Measurements from ENCODE around the gene ATF4.

Gene ATF4, protein sequence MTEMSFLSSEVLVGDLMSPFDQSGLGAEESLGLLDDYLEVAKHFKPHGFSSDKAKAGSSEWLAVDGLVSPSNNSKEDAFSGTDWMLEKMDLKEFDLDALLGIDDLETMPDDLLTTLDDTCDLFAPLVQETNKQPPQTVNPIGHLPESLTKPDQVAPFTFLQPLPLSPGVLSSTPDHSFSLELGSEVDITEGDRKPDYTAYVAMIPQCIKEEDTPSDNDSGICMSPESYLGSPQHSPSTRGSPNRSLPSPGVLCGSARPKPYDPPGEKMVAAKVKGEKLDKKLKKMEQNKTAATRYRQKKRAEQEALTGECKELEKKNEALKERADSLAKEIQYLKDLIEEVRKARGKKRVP

DNA sequence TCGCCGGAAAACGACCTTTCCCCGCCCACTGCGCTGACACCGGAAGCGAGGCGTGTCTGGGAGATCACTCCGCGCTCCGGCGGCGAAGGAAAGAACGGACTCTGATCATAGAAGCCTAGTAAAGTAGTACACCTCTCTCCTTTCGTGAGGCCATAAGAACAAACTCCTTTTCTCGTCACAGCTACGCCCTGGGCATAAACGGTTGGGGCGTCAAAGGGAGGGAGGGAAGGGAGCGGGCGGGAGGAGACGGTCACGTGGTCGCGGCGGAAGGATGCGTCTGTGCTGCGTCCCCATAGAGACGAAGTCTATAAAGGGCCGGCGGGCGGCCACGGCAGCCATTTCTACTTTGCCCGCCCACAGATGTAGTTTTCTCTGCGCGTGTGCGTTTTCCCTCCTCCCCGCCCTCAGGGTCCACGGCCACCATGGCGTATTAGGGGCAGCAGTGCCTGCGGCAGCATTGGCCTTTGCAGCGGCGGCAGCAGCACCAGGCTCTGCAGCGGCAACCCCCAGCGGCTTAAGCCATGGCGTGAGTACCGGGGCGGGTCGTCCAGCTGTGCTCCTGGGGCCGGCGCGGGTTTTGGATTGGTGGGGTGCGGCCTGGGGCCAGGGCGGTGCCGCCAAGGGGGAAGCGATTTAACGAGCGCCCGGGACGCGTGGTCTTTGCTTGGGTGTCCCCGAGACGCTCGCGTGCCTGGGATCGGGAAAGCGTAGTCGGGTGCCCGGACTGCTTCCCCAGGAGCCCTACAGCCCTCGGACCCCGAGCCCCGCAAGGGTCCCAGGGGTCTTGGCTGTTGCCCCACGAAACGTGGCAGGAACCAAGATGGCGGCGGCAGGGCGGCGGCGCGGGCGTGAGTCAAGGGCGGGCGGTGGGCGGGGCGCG, at the start of gene ATF4:
Gene ATF4, plus strand, starts transcription at position 337 of the 880 bp plus-strand sequence. CDS start 884 bp downstream, outside the sequence.
- peak; percentile 89 to 90 for DNase-seq (ENCODE audit: low read depth in 2 of 2)

- no peak for DNase-seq (ENCODE audit: low read depth in 2 of 2)
Measured at GRCh38 chr22:39471381-39472141, 48.8 kb upstream of the ATF4 start.

GRCh38 chr22:39472570-39473556, 47.5 kb upstream of the ATF4 start:
- DNase-seq (ENCODE audit: low read depth in 2 of 2), result no peak

GRCh38 chr22:39473851-39474250, 46.5 kb upstream of the ATF4 start:
- no peak for DNase-seq (ENCODE audit: low read depth in 2 of 2)

DNA sequence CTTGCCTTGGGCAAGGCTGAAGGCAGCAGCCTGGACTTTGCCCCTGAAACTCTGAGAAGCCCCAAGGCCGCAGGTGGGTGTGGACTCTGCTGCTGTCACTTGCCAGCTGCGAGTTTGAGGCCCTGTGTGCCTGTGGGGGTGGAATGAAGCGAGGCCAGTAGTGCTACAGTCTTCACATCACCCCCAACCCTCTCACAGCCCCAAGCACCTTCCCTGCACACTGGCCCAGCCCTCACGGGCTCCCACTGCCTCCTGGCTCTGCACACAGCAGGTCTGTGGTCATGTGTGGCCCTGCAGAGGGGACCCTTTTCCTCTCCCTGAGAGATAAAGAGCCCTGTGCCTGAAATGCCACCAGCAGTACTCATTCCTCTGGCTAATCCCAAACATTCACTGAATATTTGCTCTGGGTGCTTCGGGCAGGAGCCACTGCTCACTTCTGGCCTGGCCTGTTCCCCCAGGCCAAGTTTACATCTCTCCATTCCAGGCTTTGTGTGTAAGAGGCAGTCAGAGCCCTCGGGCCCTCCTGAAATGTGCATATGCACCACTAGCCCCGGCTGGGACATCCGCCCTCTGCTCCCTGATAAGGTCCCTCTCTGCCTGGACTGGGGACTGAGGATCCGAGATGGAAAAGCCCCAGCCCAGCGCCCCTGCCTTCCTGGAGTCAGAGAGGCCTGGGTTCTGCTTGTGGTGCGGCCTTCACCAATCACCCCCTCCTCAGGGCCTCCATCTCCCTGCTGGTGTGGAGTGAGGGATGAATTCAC, 45.8 kb upstream of the ATF4 start:
- no peak for DNase-seq (ENCODE audit: low read depth in 2 of 2)

GRCh38 chr22:39475337-39475736, 45.0 kb upstream of the ATF4 start:
- no peak for DNase-seq (ENCODE audit: low read depth in 2 of 2)

DNA sequence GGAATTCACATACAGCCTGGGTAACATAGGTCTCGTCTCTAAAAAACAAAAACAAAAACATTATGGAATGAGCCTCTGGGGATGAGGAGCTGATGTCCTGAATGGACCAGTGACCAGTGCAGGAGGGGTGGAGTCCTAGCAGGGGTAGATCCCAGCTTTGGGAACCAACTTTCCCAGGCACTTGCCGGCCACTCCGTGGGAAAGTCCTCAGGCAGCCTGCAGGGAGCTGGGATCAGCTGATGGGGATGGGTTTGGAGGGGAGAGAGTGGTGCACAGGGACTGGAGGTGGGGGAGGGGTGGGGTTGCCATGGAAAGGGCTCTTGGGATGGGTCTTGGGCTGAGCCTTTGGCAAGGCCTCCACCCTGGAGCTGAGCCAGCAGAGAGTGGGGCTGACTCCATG, 44.5 kb upstream of the ATF4 start:
- DNase-seq (ENCODE audit: low read depth in 2 of 2), result no peak

DNA sequence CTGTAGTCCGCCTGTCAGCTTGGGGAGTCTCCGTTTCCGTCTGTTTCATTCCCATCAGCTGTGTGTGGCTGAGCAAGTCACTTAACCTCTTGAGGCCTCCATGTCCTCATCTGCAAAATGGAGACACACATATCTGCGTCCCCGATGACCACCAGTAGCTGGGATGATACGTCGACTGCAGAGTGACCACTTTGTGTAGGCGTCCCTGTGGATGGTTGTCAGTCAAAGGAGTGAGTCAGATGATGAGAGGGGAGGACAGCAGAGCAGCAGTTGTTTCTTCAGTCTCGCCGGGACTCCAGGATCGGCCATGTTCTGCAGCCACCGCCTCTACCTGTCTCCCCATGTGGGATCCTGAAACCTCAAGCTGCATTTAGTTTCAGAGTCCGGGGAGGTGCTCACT, 43.7 kb upstream of the ATF4 start:
- no peak for DNase-seq (ENCODE audit: low read depth in 2 of 2)

- DNase-seq (ENCODE audit: low read depth in 2 of 2), result no peak
Measured at GRCh38 chr22:39477542-39477941, 42.8 kb upstream of the ATF4 start.

DNA sequence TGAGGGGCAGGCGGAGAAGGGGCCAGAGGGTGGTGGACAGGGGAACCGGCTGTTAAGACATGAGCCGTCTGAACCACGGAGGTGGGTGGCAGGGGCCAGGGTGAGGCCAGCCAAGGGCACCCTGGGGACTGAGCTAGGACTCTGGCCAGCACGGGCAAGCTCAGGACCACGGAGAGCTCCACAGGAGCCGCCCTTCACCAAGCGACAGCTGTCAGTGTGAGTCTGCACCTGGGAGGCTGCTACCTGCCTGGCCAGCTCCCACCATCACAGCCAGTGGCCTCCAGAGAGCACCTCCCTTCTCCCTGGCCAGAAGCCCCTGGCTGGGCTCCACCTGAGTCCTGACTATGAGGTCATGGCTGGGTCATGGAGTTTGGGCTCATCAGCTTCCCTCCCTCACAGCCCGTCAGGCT, 41.9 kb upstream of the ATF4 start:
- no peak for DNase-seq (ENCODE audit: low read depth in 2 of 2)

DNA sequence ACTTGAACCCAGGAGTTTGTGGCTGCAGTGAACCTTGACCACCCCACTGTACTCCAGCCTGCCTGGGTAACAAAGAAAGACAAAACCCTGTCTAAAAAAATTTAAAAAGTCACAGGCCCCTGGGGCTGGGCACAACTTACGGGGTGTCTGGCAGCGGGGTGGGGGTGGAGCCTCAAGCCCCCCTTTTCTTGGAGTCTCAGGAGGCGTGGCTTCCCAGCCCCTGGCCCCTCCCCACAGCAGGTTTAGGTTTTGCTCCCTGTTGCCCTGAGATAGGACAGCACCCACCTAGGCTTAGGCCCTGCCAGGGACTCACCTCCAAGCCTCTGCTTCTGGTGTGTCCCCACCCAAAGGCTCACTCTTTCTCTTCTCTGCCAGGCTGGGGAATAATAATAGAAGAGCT, 41.1 kb upstream of the ATF4 start:
- DNase-seq (ENCODE audit: low read depth in 2 of 2), result no peak

DNA sequence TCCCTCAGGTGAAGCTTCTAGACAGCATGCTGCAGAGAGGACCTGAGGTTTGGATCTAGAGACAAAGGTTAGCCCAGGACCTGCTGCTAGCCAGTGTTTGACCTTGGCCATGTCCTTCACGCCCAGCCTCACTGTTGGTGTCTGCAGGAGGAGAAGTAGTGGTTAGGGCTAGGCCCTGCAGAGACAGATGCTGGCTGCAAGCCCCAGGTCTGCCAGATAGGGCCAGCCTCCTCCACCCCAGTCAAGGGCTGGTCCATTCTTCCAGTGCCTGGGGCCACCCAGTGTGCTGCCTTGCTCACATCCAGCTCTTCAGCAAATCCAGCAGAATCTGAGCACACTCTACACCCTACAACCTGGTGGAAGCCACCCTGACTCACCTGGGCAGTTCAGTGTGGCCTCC, 39.8 kb upstream of the ATF4 start:
- no peak for DNase-seq (ENCODE audit: low read depth in 2 of 2)

- no peak for DNase-seq (ENCODE audit: low read depth in 2 of 2)
Measured at GRCh38 chr22:39481054-39481453, 39.3 kb upstream of the ATF4 start.

DNA sequence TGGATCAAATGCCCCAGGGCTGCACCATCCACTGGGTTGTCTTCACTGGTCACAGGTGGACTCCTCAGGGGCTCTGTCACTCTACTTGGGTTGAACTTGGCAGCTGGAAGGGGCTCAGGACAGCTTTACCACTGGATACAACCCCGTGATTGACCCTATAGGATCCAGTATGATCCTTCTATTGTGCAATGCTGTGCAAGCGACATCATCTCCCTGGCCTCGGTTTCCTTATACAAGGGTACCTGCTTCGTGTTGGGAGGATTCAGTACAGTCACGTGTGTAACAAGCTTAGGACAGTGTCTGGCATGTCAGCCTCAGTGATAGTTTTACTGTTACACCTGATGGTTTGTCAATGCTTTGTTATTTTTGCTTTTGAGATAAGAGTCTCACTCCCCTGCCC, 38.8 kb upstream of the ATF4 start:
- no peak for DNase-seq (ENCODE audit: low read depth in 2 of 2)

DNA sequence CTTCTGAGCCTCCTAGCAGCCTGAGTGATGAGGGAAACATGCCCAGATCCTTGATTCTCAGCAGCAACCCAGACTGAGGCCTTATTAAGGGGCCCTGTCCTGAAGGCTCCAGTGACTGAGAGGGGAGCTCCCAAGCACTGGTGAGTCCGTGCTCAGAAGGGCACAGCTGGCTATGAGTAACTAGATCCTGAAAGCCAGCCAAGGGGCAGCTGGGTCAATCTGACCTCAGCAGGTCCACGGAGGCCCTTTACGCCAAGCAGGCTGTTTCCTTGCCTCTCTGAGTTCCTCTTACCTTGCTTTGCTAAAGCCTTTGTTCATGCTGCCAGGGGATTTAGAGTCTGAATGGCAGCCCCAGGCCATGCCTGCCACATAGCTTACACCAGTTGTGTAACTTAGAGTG, 37.6 kb upstream of the ATF4 start:
- no peak for DNase-seq (ENCODE audit: low read depth in 2 of 2)

DNA sequence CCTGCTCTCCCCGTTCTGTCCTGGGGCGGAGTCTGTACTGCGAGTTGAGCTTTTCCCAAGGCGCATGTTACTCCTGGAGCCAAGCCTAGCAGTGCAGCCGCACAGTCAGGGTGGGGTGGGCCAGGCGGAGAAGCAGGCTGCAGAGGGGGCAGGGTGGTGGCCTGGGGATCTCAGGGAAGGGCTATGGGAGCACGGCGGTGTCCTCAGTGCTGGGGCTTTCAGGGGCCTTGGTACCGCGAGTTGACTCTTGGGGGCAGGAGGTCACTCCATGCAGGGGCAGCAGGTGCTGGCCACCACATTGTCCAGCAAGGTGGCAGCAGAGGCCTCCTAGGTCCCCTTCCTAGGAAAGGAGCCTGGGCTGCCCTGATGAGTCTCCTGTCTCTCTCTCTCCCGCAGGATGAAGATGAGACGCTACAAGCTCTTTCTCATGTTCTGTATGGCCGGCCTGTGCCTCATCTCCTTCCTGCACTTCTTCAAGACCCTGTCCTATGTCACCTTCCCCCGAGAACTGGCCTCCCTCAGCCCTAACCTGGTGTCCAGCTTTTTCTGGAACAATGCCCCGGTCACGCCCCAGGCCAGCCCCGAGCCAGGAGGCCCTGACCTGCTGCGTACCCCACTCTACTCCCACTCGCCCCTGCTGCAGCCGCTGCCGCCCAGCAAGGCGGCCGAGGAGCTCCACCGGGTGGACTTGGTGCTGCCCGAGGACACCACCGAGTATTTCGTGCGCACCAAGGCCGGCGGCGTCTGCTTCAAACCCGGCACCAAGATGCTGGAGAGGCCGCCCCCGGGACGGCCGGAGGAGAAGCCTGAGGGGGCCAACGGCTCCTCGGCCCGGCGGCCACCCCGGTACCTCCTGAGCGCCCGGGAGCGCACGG, 33.2 kb upstream of the ATF4 start:
- DNase-seq (ENCODE audit: low read depth in 2 of 2), result no peak

DNA sequence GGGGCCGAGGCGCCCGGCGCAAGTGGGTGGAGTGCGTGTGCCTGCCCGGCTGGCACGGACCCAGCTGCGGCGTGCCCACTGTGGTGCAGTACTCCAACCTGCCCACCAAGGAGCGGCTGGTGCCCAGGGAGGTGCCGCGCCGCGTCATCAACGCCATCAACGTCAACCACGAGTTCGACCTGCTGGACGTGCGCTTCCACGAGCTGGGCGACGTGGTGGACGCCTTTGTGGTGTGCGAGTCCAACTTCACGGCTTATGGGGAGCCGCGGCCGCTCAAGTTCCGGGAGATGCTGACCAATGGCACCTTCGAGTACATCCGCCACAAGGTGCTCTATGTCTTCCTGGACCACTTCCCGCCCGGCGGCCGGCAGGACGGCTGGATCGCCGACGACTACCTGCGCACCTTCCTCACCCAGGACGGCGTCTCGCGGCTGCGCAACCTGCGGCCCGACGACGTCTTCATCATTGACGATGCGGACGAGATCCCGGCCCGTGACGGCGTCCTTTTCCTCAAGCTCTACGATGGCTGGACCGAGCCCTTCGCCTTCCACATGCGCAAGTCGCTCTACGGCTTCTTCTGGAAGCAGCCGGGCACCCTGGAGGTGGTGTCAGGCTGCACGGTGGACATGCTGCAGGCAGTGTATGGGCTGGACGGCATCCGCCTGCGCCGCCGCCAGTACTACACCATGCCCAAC, 32.4 kb upstream of the ATF4 start:
- DNase-seq (ENCODE audit: low read depth in 2 of 2), result no peak

DNA sequence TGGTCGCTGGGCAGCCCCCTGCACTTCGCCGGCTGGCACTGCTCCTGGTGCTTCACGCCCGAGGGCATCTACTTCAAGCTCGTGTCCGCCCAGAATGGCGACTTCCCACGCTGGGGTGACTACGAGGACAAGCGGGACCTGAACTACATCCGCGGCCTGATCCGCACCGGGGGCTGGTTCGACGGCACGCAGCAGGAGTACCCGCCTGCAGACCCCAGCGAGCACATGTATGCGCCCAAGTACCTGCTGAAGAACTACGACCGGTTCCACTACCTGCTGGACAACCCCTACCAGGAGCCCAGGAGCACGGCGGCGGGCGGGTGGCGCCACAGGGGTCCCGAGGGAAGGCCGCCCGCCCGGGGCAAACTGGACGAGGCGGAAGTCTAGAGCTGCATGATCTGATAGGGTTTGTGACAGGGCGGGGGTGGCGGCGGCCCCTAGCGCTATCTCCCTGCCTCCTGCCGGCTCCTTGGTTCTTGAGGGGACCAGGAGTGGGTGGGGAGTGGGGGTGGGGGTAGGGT, 31.7 kb upstream of the ATF4 start:
- DNase-seq (ENCODE audit: low read depth in 2 of 2), result no peak
